H9 (cell line): Measurements from ENCODE around the gene UBE2G1. TPM values are rescaled to one million over a fixed set of nuclear protein-coding genes. Genes with fewer than 3 reads are reported as not detected.

Source experiments
- DNase-seq: peaks from one replicate; pipeline ENCODE4 v3.0.0-alpha.2; 2017
- H2AFZ ChIP-seq: one replicate; pipeline ENCODE4 v1.6.1; 2013; ENCODE audit warnings: mild to moderate bottlenecking, low read length, control low read depth, moderate library complexity
- H2AK5ac ChIP-seq: 2 replicates; pipeline ENCODE4 v1.6.1; 2013; ENCODE audit warnings: low read length, control low read depth, mixed read lengths; ENCODE audit not compliant: insufficient read length
- H2BK120ac ChIP-seq: one replicate; pipeline ENCODE4 v1.6.1; 2013; ENCODE audit warnings: low read depth, mild to moderate bottlenecking, low read length, control low read depth, inconsistent platforms; ENCODE audit not compliant: poor library complexity, severe bottlenecking
- H2BK12ac ChIP-seq: 2 replicates; pipeline ENCODE4 v1.6.1; 2013; ENCODE audit warnings: low read length, control low read depth, mixed read lengths, low read depth; ENCODE audit not compliant: insufficient read length
- H2BK15ac ChIP-seq: 2 replicates; pipeline ENCODE4 v1.6.1; 2013; ENCODE audit warnings: low read depth, low read length, control low read depth
- H2BK20ac ChIP-seq: one replicate; pipeline ENCODE4 v1.6.1; 2013; ENCODE audit warnings: low read depth, mild to moderate bottlenecking, low read length, control low read depth, inconsistent platforms; ENCODE audit not compliant: poor library complexity, severe bottlenecking
- H2BK5ac ChIP-seq: 2 replicates; pipeline ENCODE4 v1.6.1; 2013; ENCODE audit warnings: low read length, control low read depth, mixed read lengths; ENCODE audit not compliant: insufficient read length
- H3K14ac ChIP-seq: 2 replicates; pipeline ENCODE4 v1.6.1; 2013; ENCODE audit warnings: low read length, control low read depth; ENCODE audit not compliant: insufficient read depth
- H3K18ac ChIP-seq: 2 replicates; pipeline ENCODE4 v1.6.1; 2013; ENCODE audit warnings: low read depth, mild to moderate bottlenecking, mixed read lengths, low read length, control low read depth; ENCODE audit not compliant: insufficient read length
- H3K23ac ChIP-seq: 2 replicates; pipeline ENCODE4 v1.6.1; 2013; ENCODE audit warnings: low read length, control low read depth, mixed read lengths, low read depth; ENCODE audit not compliant: insufficient read length
- H3K23me2 ChIP-seq: 2 replicates; pipeline ENCODE4 v1.6.1; 2013; ENCODE audit warnings: low read depth, mild to moderate bottlenecking, mixed read lengths, low read length, control low read depth; ENCODE audit not compliant: insufficient read length, poor library complexity, severe bottlenecking
- H3K27ac ChIP-seq: 2 replicates; pipeline ENCODE4 v1.5.1; 2013; ENCODE audit warnings: low read length, control low read depth, mixed read lengths, low read depth; ENCODE audit not compliant: insufficient read length
- H3K27me3 ChIP-seq: 2 replicates; pipeline ENCODE4 v1.6.1; 2013; ENCODE audit warnings: low read length, control low read depth, inconsistent platforms; ENCODE audit not compliant: insufficient read depth
- H3K4ac ChIP-seq: 2 replicates; pipeline ENCODE4 v1.6.1; 2013; ENCODE audit warnings: low read depth, mild to moderate bottlenecking, control low read depth, inconsistent platforms, low read length, moderate library complexity
- H3K4me1 ChIP-seq: 2 replicates; pipeline ENCODE4 v1.6.1; 2013; ENCODE audit warnings: low read length, control low read depth, inconsistent platforms; ENCODE audit not compliant: insufficient read depth
- H3K4me2 ChIP-seq: 2 replicates; pipeline ENCODE4 v1.6.1; 2013; ENCODE audit warnings: low read length, control low read depth, mixed read lengths; ENCODE audit not compliant: insufficient read length, insufficient read depth
- H3K56ac ChIP-seq: 2 replicates; pipeline ENCODE4 v1.6.1; 2013; ENCODE audit warnings: low read depth, mild to moderate bottlenecking, mixed read lengths, low read length, control low read depth; ENCODE audit not compliant: insufficient read length
- H3K79me1 ChIP-seq: 2 replicates; pipeline ENCODE4 v1.6.1; 2013; ENCODE audit warnings: low read depth, mild to moderate bottlenecking, moderate library complexity, low read length, control low read depth, inconsistent platforms; ENCODE audit not compliant: insufficient read depth, poor library complexity, severe bottlenecking
- H3K79me2 ChIP-seq: 2 replicates; pipeline ENCODE4 v1.6.1; 2013; ENCODE audit warnings: low read length, control low read depth, inconsistent platforms; ENCODE audit not compliant: insufficient read depth
- H3K9ac ChIP-seq: 2 replicates; pipeline ENCODE4 v1.6.1; 2013; ENCODE audit warnings: low read length, control low read depth, mixed read lengths; ENCODE audit not compliant: insufficient read length; ENCODE audit errors: extremely low read depth
- H3K9me3 ChIP-seq: one replicate; pipeline ENCODE4 v1.6.1; 2013; ENCODE audit warnings: low read depth, low read length, inconsistent platforms; ENCODE audit not compliant: control insufficient read depth
- H3T11ph ChIP-seq: one replicate; pipeline ENCODE4 v1.6.1; 2013; ENCODE audit warnings: mild to moderate bottlenecking, low read length, control low read depth, inconsistent platforms
- H4K20me1 ChIP-seq: one replicate; pipeline ENCODE4 v1.6.1; 2013; ENCODE audit not compliant: control insufficient read depth, insufficient read length, insufficient read depth
- H4K5ac ChIP-seq: 2 replicates; pipeline ENCODE4 v1.6.1; 2013; ENCODE audit warnings: low read depth, mild to moderate bottlenecking, mixed read lengths, low read length, control low read depth; ENCODE audit not compliant: insufficient read length
- H4K8ac ChIP-seq: replicated peaks from 2 replicates; pipeline ENCODE4 v1.6.1; 2013; ENCODE audit warnings: low read length, control low read depth, mixed read lengths, low read depth; ENCODE audit not compliant: insufficient read length
- H4K91ac ChIP-seq: 2 replicates; pipeline ENCODE4 v1.6.1; 2013; ENCODE audit warnings: low read depth, mild to moderate bottlenecking, moderate library complexity, mixed read lengths, low read length, control low read depth; ENCODE audit not compliant: insufficient read length
- H3K27ac Mint-ChIP-seq, 3 experiments: 2 replicates in 2 of 3; 3 replicates in 1 of 3; pipeline ENCODE4 v1.8.0; 2020 to 2021; ENCODE audit warnings: mixed read lengths in 3 of 3, mild to moderate bottlenecking in 1 of 3, moderate library complexity in 1 of 3
- H3K27me3 Mint-ChIP-seq: 2 replicates; pipeline ENCODE4 v1.8.0; 2021; ENCODE audit warnings: low read depth, mild to moderate bottlenecking, moderate library complexity, mixed read lengths
- H3K36me3 Mint-ChIP-seq, 3 experiments: 2 replicates in 2 of 3; 3 replicates in 1 of 3; pipeline ENCODE4 v1.8.0; 2020 to 2021; ENCODE audit warnings: low read depth in 3 of 3, mixed read lengths in 3 of 3; ENCODE audit not compliant: insufficient read depth in 1 of 3
- H3K4me1 Mint-ChIP-seq, 2 experiments: 2 replicates each; pipeline ENCODE4 v1.8.0; 2020; ENCODE audit warnings: mixed read lengths in 2 of 2
- H3K4me3 Mint-ChIP-seq, 2 experiments: 2 replicates in 1 of 2; 3 replicates in 1 of 2; pipeline ENCODE4 v1.8.0; 2020 to 2021; ENCODE audit warnings: mild to moderate bottlenecking in 2 of 2, mixed read lengths in 2 of 2, moderate library complexity in 1 of 2
- H3K9me3 Mint-ChIP-seq, 2 experiments: 2 replicates in 1 of 2; 3 replicates in 1 of 2; pipeline ENCODE4 v1.8.0; 2020; ENCODE audit warnings: mild to moderate bottlenecking in 2 of 2, mixed read lengths in 2 of 2, moderate library complexity in 1 of 2
- WGBS: extraction: QIAGEN DNeasy Blood & Tissue Kit; methylation state at CpG from one replicate; pipeline ENCODE4 v1.1.7; 2013; ENCODE audit warnings: missing lambda C conversion rate, low lambda C conversion rate, mixed read lengths; ENCODE audit not compliant: insufficient read length; ENCODE audit errors: extremely low coverage; 5-methylcytosine and 5-hydroxymethylcytosine counted together
- total RNA-seq: library from RNA; stranded (reverse); gene quantifications from 2 replicates; pipeline ENCODE4 v1.2.1, GENCODE V29; 2021
- TF ChIP-seq, protein P1 (sequence below): fragments of 200-600 bp; sonication (generic); conservative IDR thresholded peaks from 3 replicates; pipeline ENCODE4 v1.8.0; 2021; ENCODE audit warnings: antibody characterized with exemption, mild to moderate bottlenecking

Gene UBE2G1
- total RNA-seq, 1 experiment from 2014 or later = 188 TPM

- no peak overlapping the region for H3K14ac ChIP-seq
- no peaks in the 10 kb centered on the region for H3K27me3 ChIP-seq
- no peak overlapping the region for H3K27ac ChIP-seq
- no peak overlapping the region for H3K4ac ChIP-seq
- Mint-ChIP-seq H3K4me1 (peaks cover 12 to 25% of the 10 kb centered on the region in 2 experiments), H3K27ac (peak overlapping the region in 1 of 3 experiments; percentile 74; a peak in 2 of 7 replicates), H3K9me3 (no peaks in the 10 kb centered on the region), H3K36me3 (peaks cover 0 to 4% (median 2%) of the 10 kb centered on the region in 3 experiments; a peak in 3 of 7 replicates), H3K4me3 (no peak overlapping the region), H3K27me3 (no peaks in the 10 kb centered on the region)
- no peak overlapping the region for H3T11ph ChIP-seq
- no peaks in the 10 kb centered on the region for H4K20me1 ChIP-seq
- H3K4me1 ChIP-seq = peaks cover 2% of the 10 kb centered on the region; the same call in 1 of the 2 replicates
- H3K9me3 ChIP-seq = no peaks in the 10 kb centered on the region
- H2AFZ ChIP-seq = no peak overlapping the region
- H3K9ac ChIP-seq = no peak overlapping the region
- no peaks in the 10 kb centered on the region for H3K23me2 ChIP-seq
- no peak overlapping the region for H3K56ac ChIP-seq
- H3K79me2 ChIP-seq = peaks cover 56% of the 10 kb centered on the region
- H2BK15ac ChIP-seq = no peak overlapping the region
- no peak overlapping the region for H2AK5ac ChIP-seq
- H4K8ac ChIP-seq = no peak overlapping the region
- no peak overlapping the region for H4K91ac ChIP-seq
- no peak overlapping the region for H2BK5ac ChIP-seq
- no peak overlapping the region for H3K4me2 ChIP-seq
- H2BK120ac ChIP-seq = no peak overlapping the region
- DNase-seq = no peak
- no CpG with 5 or more reads among the region's 1 CpG for WGBS
- H3K79me1 ChIP-seq = peaks cover 11% of the 10 kb centered on the region
- H4K5ac ChIP-seq = no peak overlapping the region
- no peak overlapping the region for H3K18ac ChIP-seq
- TF ChIP-seq, protein P1, sequence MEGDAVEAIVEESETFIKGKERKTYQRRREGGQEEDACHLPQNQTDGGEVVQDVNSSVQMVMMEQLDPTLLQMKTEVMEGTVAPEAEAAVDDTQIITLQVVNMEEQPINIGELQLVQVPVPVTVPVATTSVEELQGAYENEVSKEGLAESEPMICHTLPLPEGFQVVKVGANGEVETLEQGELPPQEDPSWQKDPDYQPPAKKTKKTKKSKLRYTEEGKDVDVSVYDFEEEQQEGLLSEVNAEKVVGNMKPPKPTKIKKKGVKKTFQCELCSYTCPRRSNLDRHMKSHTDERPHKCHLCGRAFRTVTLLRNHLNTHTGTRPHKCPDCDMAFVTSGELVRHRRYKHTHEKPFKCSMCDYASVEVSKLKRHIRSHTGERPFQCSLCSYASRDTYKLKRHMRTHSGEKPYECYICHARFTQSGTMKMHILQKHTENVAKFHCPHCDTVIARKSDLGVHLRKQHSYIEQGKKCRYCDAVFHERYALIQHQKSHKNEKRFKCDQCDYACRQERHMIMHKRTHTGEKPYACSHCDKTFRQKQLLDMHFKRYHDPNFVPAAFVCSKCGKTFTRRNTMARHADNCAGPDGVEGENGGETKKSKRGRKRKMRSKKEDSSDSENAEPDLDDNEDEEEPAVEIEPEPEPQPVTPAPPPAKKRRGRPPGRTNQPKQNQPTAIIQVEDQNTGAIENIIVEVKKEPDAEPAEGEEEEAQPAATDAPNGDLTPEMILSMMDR = no peak
- H2BK12ac ChIP-seq = no peak overlapping the region
- no peak overlapping the region for H3K23ac ChIP-seq
- H2BK20ac ChIP-seq = no peak overlapping the region
Measured at GRCh38 chr17:4344926-4345325, 21.5 kb downstream of the UBE2G1 start.
